Upper lobe of right lung (tissue), 1 donor: ENCODE measurements around the gene CHST10. TPM values are rescaled to one million over a fixed set of nuclear protein-coding genes. Genes with fewer than 3 reads are reported as not detected.

Experiments
- ATAC-seq: fragments of 200-7000 bp; cut with Tn5 transposase; one replicate; pipeline ENCODE4 v1.9.1; 2020; ENCODE audit warnings: mild to moderate bottlenecking, moderate library complexity
- DNase-seq: peaks from one replicate; pipeline ENCODE4 v3.0.0-alpha.2; 2020
- H3K27ac ChIP-seq: fragments of 200-600 bp; one replicate; pipeline ENCODE4 v1.8.0; 2022
- H3K27me3 ChIP-seq: fragments of 200-600 bp; one replicate; pipeline ENCODE4 v1.8.0; 2022; ENCODE audit warnings: mild to moderate bottlenecking
- H3K36me3 ChIP-seq: fragments of 200-600 bp; one replicate; pipeline ENCODE4 v1.8.0; 2022
- H3K4me1 ChIP-seq: fragments of 200-600 bp; one replicate; pipeline ENCODE4 v1.8.0; 2022
- H3K4me3 ChIP-seq: fragments of 200-600 bp; one replicate; pipeline ENCODE4 v1.8.0; 2022; ENCODE audit warnings: mild to moderate bottlenecking
- H3K9me3 ChIP-seq: fragments of 200-600 bp; one replicate; pipeline ENCODE4 v1.8.0; 2022
- CTCF ChIP-seq: fragments of 200-600 bp; IDR thresholded peaks from one replicate; pipeline ENCODE4 v1.8.0; 2022; ENCODE audit warnings: antibody characterized with exemption
- intact Hi-C: fragments of 100-400 bp; cut with DNase I; formaldehyde crosslinking; loops from one replicate; pipeline ENCODE4 v1.11.0; 2022
- total RNA-seq: library from RNA; stranded (reverse); fragmentation: NEBNext Ultra II Directional; extraction: Animal tissue kit (Norgen Biotek cat#: 25700); gene quantifications from one replicate; pipeline ENCODE4 v1.2.1, GENCODE V29; 2021
- donor health status: DM: no; HTN: yes; CAD: no; lungs with severe emphysema.

The CHST10 gene
- total RNA-seq, 1 donor from 2014 or later: 8.4 TPM

GRCh38 chr2:100413571-100413970 is 3.9 kb downstream of the CHST10 start:
- no peak for TF ChIP-seq CTCF
- no peaks in the 10 kb centered on the region for H3K27me3 ChIP-seq
- H3K9me3 ChIP-seq: no peaks in the 10 kb centered on the region
- H3K4me3 ChIP-seq: no peak overlapping the region
- intact Hi-C loops: no loop called here
- no peak for DNase-seq
- no peaks in the 10 kb centered on the region for H3K36me3 ChIP-seq
- H3K4me1 ChIP-seq: peaks cover 3% of the 10 kb centered on the region
- H3K27ac ChIP-seq: no peak overlapping the region
- no peak for ATAC-seq

GRCh38 chr2:100412881-100413321 is 4.6 kb downstream of the CHST10 start:
- no peak for TF ChIP-seq CTCF
- Histone ChIP-seq H3K36me3 (no peaks in the 10 kb centered on the region), H3K27me3 (no peaks in the 10 kb centered on the region), H3K9me3 (no peaks in the 10 kb centered on the region), H3K4me3 (no peak overlapping the region), H3K4me1 (peaks cover 3% of the 10 kb centered on the region), H3K27ac (no peak overlapping the region)
- no peak for DNase-seq
- intact Hi-C loops: no loop called here
- ATAC-seq: no peak

- TF ChIP-seq CTCF: no peak
- Histone ChIP-seq H3K4me3 (no peak overlapping the region), H3K4me1 (peaks cover 3% of the 10 kb centered on the region), H3K27ac (no peak overlapping the region), H3K9me3 (no peaks in the 10 kb centered on the region), H3K36me3 (no peaks in the 10 kb centered on the region), H3K27me3 (no peaks in the 10 kb centered on the region)
- no peak for DNase-seq
- intact Hi-C loops: no loop called here
- no peak for ATAC-seq
Measured at GRCh38 chr2:100412466-100412865, 5.0 kb downstream of the CHST10 start.

GRCh38 chr2:100411841-100412292 is 5.6 kb downstream of the CHST10 start:
- Histone ChIP-seq H3K27ac (no peak overlapping the region), H3K4me1 (peaks cover 3% of the 10 kb centered on the region), H3K9me3 (no peaks in the 10 kb centered on the region), H3K36me3 (no peaks in the 10 kb centered on the region), H3K27me3 (no peaks in the 10 kb centered on the region), H3K4me3 (no peak overlapping the region)
- ATAC-seq (no peak), DNase-seq (no peak)
- TF ChIP-seq CTCF: no peak
- intact Hi-C loops: no loop called here

- TF ChIP-seq CTCF: no peak
- Histone ChIP-seq H3K27ac (no peak overlapping the region), H3K4me1 (no peaks in the 10 kb centered on the region), H3K9me3 (no peaks in the 10 kb centered on the region), H3K27me3 (no peaks in the 10 kb centered on the region), H3K4me3 (no peak overlapping the region), H3K36me3 (peaks cover 11% of the 10 kb centered on the region)
- intact Hi-C loops: no loop called here
- DNase-seq (no peak), ATAC-seq (peak; percentile 48)
Measured at GRCh38 chr2:100409975-100410647, 7.4 kb downstream of the CHST10 start.
